GM12878 (cell line): ENCODE results near the gene MYO10.

Experiments
- CTCF ChIP-seq, 3 experiments: IDR thresholded peaks in 2 of 3; conservative IDR thresholded peaks in 1 of 3; 2 replicates each; pipeline ENCODE4 v1.5.1; 2011; ENCODE audit warnings: low read depth in 3 of 3, low read length in 3 of 3, mild to moderate bottlenecking in 3 of 3, control low read depth in 2 of 3, moderate library complexity in 2 of 3, inconsistent platforms in 1 of 3, mixed read lengths in 1 of 3; ENCODE audit not compliant: control insufficient read depth in 2 of 3, insufficient read depth in 1 of 3; ENCODE audit errors: extremely low read depth in 1 of 3
- ELK1 ChIP-seq: IDR thresholded peaks from 2 replicates; pipeline ENCODE4 v1.6.1; 2012; ENCODE audit warnings: low read depth, low read length, improper control_type of control experiment
- ZNF274 ChIP-seq: IDR thresholded peaks from one replicate; pipeline ENCODE4 v1.8.0; 2011; ENCODE audit not compliant: insufficient read length, insufficient read depth

GRCh38 chr5:16812911-16813310 is 123.2 kb downstream of the MYO10 start:
- TF ChIP-seq ZNF274 (no peak), ELK1 (no peak), CTCF (IDR thresholded peaks at IDR 0.05 in 2 of 3, conservative IDR thresholded peaks at IDR 0.05 in 1 of 3; ENCODE audit: control insufficient read depth in 2 of 3, extremely low read depth in 1 of 3, insufficient read depth in 1 of 3, low read depth in 3 of 3, low read length in 3 of 3) (no peak)
